ENCODE measurements around the gene CELF1.

DNA sequence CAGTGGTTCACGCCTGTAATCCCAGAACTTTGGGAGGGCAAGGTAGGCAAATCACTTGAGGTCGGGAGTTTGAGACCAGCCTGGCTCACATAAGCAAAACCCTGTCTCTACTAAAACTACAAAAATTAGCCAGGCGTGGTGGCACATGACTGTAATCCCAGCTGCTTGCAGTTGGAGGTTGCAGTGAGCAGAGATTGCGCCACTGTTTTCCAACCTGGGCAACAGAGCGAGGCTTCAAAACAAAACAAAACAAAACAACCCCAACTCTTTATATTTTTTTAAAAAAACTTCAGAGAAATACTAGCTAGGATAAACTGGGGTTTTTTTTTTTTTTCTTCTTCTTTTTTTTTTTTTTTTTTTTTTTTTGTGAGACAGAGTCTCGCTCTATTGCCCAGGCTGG is 72.2 kb downstream of the CELF1 start:
- TF ChIP-seq, protein P1, sequence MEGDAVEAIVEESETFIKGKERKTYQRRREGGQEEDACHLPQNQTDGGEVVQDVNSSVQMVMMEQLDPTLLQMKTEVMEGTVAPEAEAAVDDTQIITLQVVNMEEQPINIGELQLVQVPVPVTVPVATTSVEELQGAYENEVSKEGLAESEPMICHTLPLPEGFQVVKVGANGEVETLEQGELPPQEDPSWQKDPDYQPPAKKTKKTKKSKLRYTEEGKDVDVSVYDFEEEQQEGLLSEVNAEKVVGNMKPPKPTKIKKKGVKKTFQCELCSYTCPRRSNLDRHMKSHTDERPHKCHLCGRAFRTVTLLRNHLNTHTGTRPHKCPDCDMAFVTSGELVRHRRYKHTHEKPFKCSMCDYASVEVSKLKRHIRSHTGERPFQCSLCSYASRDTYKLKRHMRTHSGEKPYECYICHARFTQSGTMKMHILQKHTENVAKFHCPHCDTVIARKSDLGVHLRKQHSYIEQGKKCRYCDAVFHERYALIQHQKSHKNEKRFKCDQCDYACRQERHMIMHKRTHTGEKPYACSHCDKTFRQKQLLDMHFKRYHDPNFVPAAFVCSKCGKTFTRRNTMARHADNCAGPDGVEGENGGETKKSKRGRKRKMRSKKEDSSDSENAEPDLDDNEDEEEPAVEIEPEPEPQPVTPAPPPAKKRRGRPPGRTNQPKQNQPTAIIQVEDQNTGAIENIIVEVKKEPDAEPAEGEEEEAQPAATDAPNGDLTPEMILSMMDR (IDR thresholded peaks at IDR 0.05; ENCODE audit: low read length): no peak
- TF ChIP-seq EZH2 (optimal IDR thresholded peaks at IDR 0.05; ENCODE audit: low read depth, low read length): no peak

Data from MM.1S (cell line).